SK-N-SH treated with all-trans-retinoic acid at 6 μM for 48 hours (cell line): ENCODE data around the gene TSPAN18.

Experiments used
- ESRRG ChIP-seq: fragments of 250-450 bp; sonication (Bioruptor Pico); IDR thresholded peaks from 2 replicates; pipeline ENCODE4 v1.6.1; 2021; ENCODE audit warnings: mild to moderate bottlenecking
- OSR1 ChIP-seq: fragments of 250-450 bp; sonication (Bioruptor Pico); IDR thresholded peaks from 2 replicates; pipeline ENCODE4 v1.8.0; 2022; ENCODE audit warnings: moderate library complexity, mild to moderate bottlenecking, inconsistent platforms
- PATZ1 ChIP-seq: fragments of 250-450 bp; sonication (Bioruptor Pico); IDR thresholded peaks from 2 replicates; pipeline ENCODE4 v1.8.0; 2020; ENCODE audit warnings: mild to moderate bottlenecking, moderate library complexity, borderline replicate concordance
- ZFP3 ChIP-seq: fragments of 250-450 bp; sonication (Bioruptor Pico); IDR thresholded peaks from 2 replicates; pipeline ENCODE4 v1.5.0; 2020; ENCODE audit warnings: mild to moderate bottlenecking, moderate library complexity
- ZNF565 ChIP-seq: fragments of 450-650 bp; formaldehyde crosslinking; conservative IDR thresholded peaks from 2 replicates; pipeline ENCODE4 v1.5.0; 2020; ENCODE audit warnings: low read depth, mild to moderate bottlenecking, moderate library complexity
- ZNF70 ChIP-seq: fragments of 450-650 bp; formaldehyde crosslinking; IDR thresholded peaks from 2 replicates; pipeline ENCODE4 v1.5.0; 2020; ENCODE audit warnings: mild to moderate bottlenecking, moderate library complexity
- TF ChIP-seq, protein P1 (sequence below): fragments of 250-450 bp; sonication (Bioruptor Pico); IDR thresholded peaks from 2 replicates; pipeline ENCODE4 v1.5.1; 2020; ENCODE audit warnings: low read depth, mild to moderate bottlenecking, moderate library complexity

- TF ChIP-seq ZNF565 (CRISPR knock-in tag) (no peak), ZNF70 (CRISPR knock-in tag) (no peak), ESRRG (CRISPR knock-in tag) (no peak), ZFP3 (no peak), OSR1 (no peak), PATZ1 (CRISPR knock-in tag) (no peak)
- TF ChIP-seq, protein P1, sequence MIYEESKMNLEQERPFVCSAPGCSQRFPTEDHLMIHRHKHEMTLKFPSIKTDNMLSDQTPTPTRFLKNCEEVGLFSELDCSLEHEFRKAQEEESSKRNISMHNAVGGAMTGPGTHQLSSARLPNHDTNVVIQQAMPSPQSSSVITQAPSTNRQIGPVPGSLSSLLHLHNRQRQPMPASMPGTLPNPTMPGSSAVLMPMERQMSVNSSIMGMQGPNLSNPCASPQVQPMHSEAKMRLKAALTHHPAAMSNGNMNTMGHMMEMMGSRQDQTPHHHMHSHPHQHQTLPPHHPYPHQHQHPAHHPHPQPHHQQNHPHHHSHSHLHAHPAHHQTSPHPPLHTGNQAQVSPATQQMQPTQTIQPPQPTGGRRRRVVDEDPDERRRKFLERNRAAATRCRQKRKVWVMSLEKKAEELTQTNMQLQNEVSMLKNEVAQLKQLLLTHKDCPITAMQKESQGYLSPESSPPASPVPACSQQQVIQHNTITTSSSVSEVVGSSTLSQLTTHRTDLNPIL: no peak
Observed at GRCh38 chr11:44689265-44689664, 37.5 kb upstream of the TSPAN18 start.
